Spleen (tissue), 11 donors: ENCODE data around the gene VCL. TPM values are rescaled to one million over a fixed set of nuclear protein-coding genes. Genes with fewer than 3 reads are reported as not detected.
A peak's percentile ranks its signal among the peaks of the same experiment; 100 is the strongest.

Experiments
- DNase-seq: peaks from one replicate; pipeline ENCODE4 v3.0.0-alpha.2; 2020
- H3K27ac ChIP-seq, 8 donors: fragments of 200-600 bp; sonication (generic) in 7 of 8; 1 replicate in 4 of 8; 2 replicates in 4 of 8; pipeline versions ENCODE4 v1.5.0 to v1.8.0; 2016 to 2021; ENCODE audit warnings: inconsistent platforms in 4 of 8, mild to moderate bottlenecking in 4 of 8, moderate library complexity in 1 of 8
- H3K27me3 ChIP-seq, 7 donors: fragments of 200-600 bp; sonication (generic) in 6 of 7; replicated peaks in 1 of 7; 1 replicate in 4 of 7; 2 replicates in 3 of 7; pipeline versions ENCODE4 v1.5.0 to v1.8.0; 2016 to 2021; ENCODE audit warnings: inconsistent platforms in 3 of 7, mild to moderate bottlenecking in 1 of 7
- H3K36me3 ChIP-seq, 6 donors: fragments of 200-600 bp; sonication (generic) in 5 of 6; 1 replicate in 4 of 6; 2 replicates in 2 of 6; pipeline versions ENCODE4 v1.5.0 to v1.8.0; 2016 to 2021; ENCODE audit warnings: inconsistent platforms in 2 of 6
- H3K4me1 ChIP-seq, 6 donors: fragments of 200-600 bp; sonication (generic) in 5 of 6; 1 replicate in 3 of 6; 2 replicates in 3 of 6; pipeline versions ENCODE4 v1.5.0 to v1.8.0; 2016 to 2021; ENCODE audit warnings: inconsistent platforms in 3 of 6
- H3K4me3 ChIP-seq, 8 donors: fragments of 200-600 bp; sonication (generic) in 7 of 8; 1 replicate in 4 of 8; 2 replicates in 4 of 8; pipeline versions ENCODE4 v1.5.0 to v1.8.0; 2016 to 2021; ENCODE audit warnings: inconsistent platforms in 4 of 8, mild to moderate bottlenecking in 4 of 8, moderate library complexity in 2 of 8
- H3K9me3 ChIP-seq, 8 donors: fragments of 200-600 bp; sonication (generic) in 7 of 8; 1 replicate in 4 of 8; 2 replicates in 4 of 8; pipeline versions ENCODE4 v1.5.0 to v1.8.0; 2016 to 2021; ENCODE audit warnings: inconsistent platforms in 4 of 8
- POLR2A ChIP-seq, 3 donors: fragments of 450-650 bp; IDR thresholded peaks; one replicate each; pipeline ENCODE4 v1.5.1; 2017; ENCODE audit warnings: antibody characterized with exemption in 3 of 3, mild to moderate bottlenecking in 1 of 3
- POLR2AphosphoS5 ChIP-seq, 3 donors: sonication (generic); formaldehyde crosslinking; IDR thresholded peaks; one replicate each; pipeline ENCODE4 v1.5.1; 2017; ENCODE audit warnings: antibody characterized with exemption in 3 of 3
- WGBS, 5 donors: extraction: QIAGEN DNeasy Blood & Tissue Kit in 3 of 5; methylation state at CpG; one replicate each; pipeline versions ENCODE4 v1.1.5 to v1.1.7; 2013 to 2018; 5-methylcytosine and 5-hydroxymethylcytosine counted together
- intact Hi-C: fragments of 100-400 bp; cut with DNase I; formaldehyde crosslinking; loops from one replicate; pipeline ENCODE4 v1.15.0; 2023; ENCODE audit warnings: low total_unique reads
- polyA plus RNA-seq, 3 donors: library from polyadenylated mRNA; stranded (reverse); fragments of 200-250 nt; gene quantifications; one replicate each; pipeline ENCODE4 v1.2.1, GENCODE V29; 2013
- total RNA-seq, 7 donors: library from RNA; depleted of rRNA in 3 of 7; stranded (reverse); fragments of >200 nt in 3 of 7; fragmentation: NEBNext Ultra II Directional in 4 of 7; extraction: Animal tissue kit (Norgen Biotek cat#: 25700) in 4 of 7; gene quantifications; one replicate each; pipeline versions ENCODE4 v1.1.0 to v1.2.1, GENCODE V29; 2016 to 2021
- TF ChIP-seq, protein P1 (sequence below), 11 experiments: fragments of 200-600 bp in 7 of 11; fragments of 450-650 bp in 4 of 11; sonication (generic) in 4 of 11; IDR thresholded peaks in 8 of 11; conservative IDR thresholded peaks in 3 of 11; 1 replicate in 7 of 11; 2 replicates in 4 of 11; pipeline versions ENCODE4 v1.4.0 to v1.8.0; 2016 to 2021; ENCODE audit warnings: antibody characterized with exemption in 11 of 11, inconsistent platforms in 4 of 11, mild to moderate bottlenecking in 1 of 11
- donor health status: healthy with polysubstance abuse.
- donor health status: DM: no; HTN: no; CAD: no; lungs with moderate emphysema.
- donor health status: DM: no; HTN: no; CAD: no.
- donor health status: Bipolar disorder and iron deficiency.
- donor health status: healthy.
- donor health status: DM: no; HTN: no; CAD: no.
- donor health status: DM: yes; HTN: yes; CAD: no.

The VCL gene
- total and polyA plus RNA-seq, 10 donors = 8.8 to 214 (median 77.6) TPM

DNA sequence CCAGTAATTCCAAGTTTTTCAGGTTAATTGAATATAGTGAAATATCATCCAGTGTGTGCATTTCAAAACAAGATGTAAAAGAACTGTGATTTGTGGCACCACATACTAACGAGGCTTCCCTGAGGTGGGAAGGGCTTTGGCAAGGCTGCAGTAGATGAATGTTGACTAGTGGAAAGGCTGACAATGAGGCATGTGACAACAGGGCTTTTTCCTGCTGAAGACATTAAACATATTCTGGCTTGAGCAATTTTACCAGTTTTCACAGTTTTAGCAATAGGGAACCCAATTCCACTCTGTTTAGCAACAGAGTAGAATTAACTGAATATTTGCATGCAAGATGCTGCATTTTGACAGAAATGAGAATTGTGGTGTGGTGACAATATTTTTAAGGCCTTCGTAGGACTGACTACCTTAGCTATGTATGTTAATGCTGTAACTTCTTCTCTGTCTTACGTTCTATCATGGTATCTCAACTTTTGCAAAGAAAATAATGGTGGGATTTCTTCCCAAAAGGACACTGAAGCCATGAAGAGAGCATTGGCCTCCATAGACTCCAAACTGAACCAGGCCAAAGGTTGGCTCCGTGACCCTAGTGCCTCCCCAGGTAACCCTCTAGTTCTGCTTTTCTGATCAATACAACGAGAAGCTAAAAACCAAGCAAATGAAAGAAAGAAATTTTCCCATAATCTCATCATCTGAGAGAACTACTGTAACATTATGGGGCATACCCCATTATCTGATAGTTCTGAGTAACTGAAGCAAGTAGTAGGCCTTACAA lies 84.2 kb downstream of the VCL start:
- H3K27me3 ChIP-seq = no peaks in the 10 kb centered on the region
- H3K4me3 ChIP-seq = no peak overlapping the region
- no peak overlapping the region for H3K27ac ChIP-seq
- WGBS, 5 donors = 53 to 72% (median 57%) methylated on average over 5 of the region's 5 CpGs
- H3K9me3 ChIP-seq = no peaks in the 10 kb centered on the region
- DNase-seq = no peak
- peaks cover 14 to 59% (median 33%) of the 10 kb centered on the region in 6 donors for H3K4me1 ChIP-seq
- intact Hi-C loops = loop anchor here (5.0 kb wide), 1 partner anchor 195 kb away; no protein-coding TSS in a partner anchor
- H3K36me3 ChIP-seq = peaks cover 0 to 52% (median 17%) of the 10 kb centered on the region in 6 donors
- no peak for TF ChIP-seq POLR2AphosphoS5 (IDR thresholded peaks at IDR 0.05)
- TF ChIP-seq POLR2A (IDR thresholded peaks at IDR 0.05) = no peak
- TF ChIP-seq, protein P1, sequence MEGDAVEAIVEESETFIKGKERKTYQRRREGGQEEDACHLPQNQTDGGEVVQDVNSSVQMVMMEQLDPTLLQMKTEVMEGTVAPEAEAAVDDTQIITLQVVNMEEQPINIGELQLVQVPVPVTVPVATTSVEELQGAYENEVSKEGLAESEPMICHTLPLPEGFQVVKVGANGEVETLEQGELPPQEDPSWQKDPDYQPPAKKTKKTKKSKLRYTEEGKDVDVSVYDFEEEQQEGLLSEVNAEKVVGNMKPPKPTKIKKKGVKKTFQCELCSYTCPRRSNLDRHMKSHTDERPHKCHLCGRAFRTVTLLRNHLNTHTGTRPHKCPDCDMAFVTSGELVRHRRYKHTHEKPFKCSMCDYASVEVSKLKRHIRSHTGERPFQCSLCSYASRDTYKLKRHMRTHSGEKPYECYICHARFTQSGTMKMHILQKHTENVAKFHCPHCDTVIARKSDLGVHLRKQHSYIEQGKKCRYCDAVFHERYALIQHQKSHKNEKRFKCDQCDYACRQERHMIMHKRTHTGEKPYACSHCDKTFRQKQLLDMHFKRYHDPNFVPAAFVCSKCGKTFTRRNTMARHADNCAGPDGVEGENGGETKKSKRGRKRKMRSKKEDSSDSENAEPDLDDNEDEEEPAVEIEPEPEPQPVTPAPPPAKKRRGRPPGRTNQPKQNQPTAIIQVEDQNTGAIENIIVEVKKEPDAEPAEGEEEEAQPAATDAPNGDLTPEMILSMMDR (IDR thresholded peaks at IDR 0.05 in 8 of 11, conservative IDR thresholded peaks at IDR 0.05 in 3 of 11) = no peak

DNA sequence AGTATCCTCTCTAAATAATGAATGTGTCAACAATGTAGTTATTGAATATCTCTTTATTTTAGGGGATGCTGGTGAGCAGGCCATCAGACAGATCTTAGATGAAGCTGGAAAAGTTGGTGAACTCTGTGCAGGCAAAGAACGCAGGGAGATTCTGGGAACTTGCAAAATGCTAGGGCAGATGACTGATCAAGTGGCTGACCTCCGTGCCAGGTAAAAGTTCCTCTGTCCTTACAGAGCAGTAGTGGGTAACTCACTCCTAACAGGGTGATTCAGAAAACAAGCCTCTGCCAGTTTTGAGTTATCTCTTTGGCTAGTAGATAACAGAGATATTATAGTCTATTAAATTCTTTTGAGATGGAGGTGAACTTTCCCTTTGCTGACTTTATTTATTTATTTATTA lies 85.4 kb downstream of the VCL start:
- TF ChIP-seq, protein P1 (IDR thresholded peaks at IDR 0.05 in 8 of 11, conservative IDR thresholded peaks at IDR 0.05 in 3 of 11) = no peak
- no peak for TF ChIP-seq POLR2A (IDR thresholded peaks at IDR 0.05)
- TF ChIP-seq POLR2AphosphoS5 (IDR thresholded peaks at IDR 0.05) = no peak
- Histone ChIP-seq H3K36me3 (peaks cover 0 to 58% (median 17%) of the 10 kb centered on the region in 6 donors), H3K4me1 (peaks cover 11 to 48% (median 25%) of the 10 kb centered on the region in 6 donors), H3K27me3 (no peaks in the 10 kb centered on the region), H3K9me3 (no peaks in the 10 kb centered on the region), H3K4me3 (no peak overlapping the region), H3K27ac (no peak overlapping the region)
- 77 to 94% (median 88%) methylated on average over 2 of the region's 2 CpGs for WGBS, 5 donors
- intact Hi-C loops = loop anchor here (5.0 kb wide), 1 partner anchor 196 kb away; no protein-coding TSS in a partner anchor
- DNase-seq = no peak

- Histone ChIP-seq H3K9me3 (no peaks in the 10 kb centered on the region), H3K36me3 (peaks cover 0 to 75% (median 29%) of the 10 kb centered on the region in 6 donors), H3K4me1 (peaks cover 4 to 31% (median 13%) of the 10 kb centered on the region in 6 donors), H3K4me3 (no peak overlapping the region), H3K27me3 (no peaks in the 10 kb centered on the region), H3K27ac (peak overlapping the region in 1 of 8 donors; percentile 25)
- no peak for TF ChIP-seq POLR2AphosphoS5 (IDR thresholded peaks at IDR 0.05)
- no peak for TF ChIP-seq POLR2A (IDR thresholded peaks at IDR 0.05)
- TF ChIP-seq, protein P1 (IDR thresholded peaks at IDR 0.05 in 8 of 11, conservative IDR thresholded peaks at IDR 0.05 in 3 of 11) = no peak
- intact Hi-C loops = loop anchor here (5.0 kb wide), 1 partner anchor 198 kb away; no protein-coding TSS in a partner anchor
- no peak for DNase-seq
- WGBS, 5 donors = 65 to 76% (median 71%) methylated on average over 3 of the region's 3 CpGs
These were observed 87.0 kb downstream of the VCL start for GRCh38 chr10:74084955-74085354.

DNA sequence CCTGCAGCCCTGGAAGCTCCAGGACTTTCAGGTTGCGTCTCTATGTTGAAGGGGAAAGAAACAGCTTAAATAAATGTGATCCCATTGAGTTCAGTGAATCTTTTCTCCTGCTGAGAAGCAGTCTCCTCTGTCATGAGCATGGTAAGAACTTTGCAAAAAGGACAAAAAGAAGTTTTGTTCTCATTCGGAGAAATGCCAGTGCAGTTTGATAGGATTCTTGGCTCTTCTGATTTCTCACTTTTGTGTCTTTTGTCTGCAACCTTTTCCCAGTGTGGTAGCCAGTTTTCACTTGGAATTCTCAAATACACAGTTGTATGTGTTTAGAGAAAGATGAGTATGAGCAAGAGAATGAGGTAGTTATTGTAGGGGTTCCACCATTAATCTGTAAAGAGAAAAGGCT lies 88.4 kb downstream of the VCL start:
- WGBS, 5 donors = 91 to 100% (median 98%) methylated on average over 2 of the region's 2 CpGs
- no peak overlapping the region for H3K27ac ChIP-seq
- no peaks in the 10 kb centered on the region for H3K27me3 ChIP-seq
- H3K9me3 ChIP-seq = no peaks in the 10 kb centered on the region
- TF ChIP-seq, protein P1 (IDR thresholded peaks at IDR 0.05 in 8 of 11, conservative IDR thresholded peaks at IDR 0.05 in 3 of 11) = no peak
- TF ChIP-seq POLR2A (IDR thresholded peaks at IDR 0.05) = no peak
- no peak for TF ChIP-seq POLR2AphosphoS5 (IDR thresholded peaks at IDR 0.05)
- intact Hi-C loops = no loop called here
- peaks cover 0 to 88% (median 37%) of the 10 kb centered on the region in 6 donors for H3K36me3 ChIP-seq
- H3K4me1 ChIP-seq = peaks cover 0 to 17% (median under 1%) of the 10 kb centered on the region in 6 donors
- no peak for DNase-seq
- H3K4me3 ChIP-seq = no peak overlapping the region
